ENCODE data around the gene PTGER1. TPM values are rescaled to one million over a fixed set of nuclear protein-coding genes. Genes with fewer than 3 reads are reported as not detected.
A peak's percentile ranks its signal among the peaks of the same experiment; 100 is the strongest.

PTGER1 gene
- total RNA-seq, 1 experiment from 2014 or later, result 0.20 TPM

DNA sequence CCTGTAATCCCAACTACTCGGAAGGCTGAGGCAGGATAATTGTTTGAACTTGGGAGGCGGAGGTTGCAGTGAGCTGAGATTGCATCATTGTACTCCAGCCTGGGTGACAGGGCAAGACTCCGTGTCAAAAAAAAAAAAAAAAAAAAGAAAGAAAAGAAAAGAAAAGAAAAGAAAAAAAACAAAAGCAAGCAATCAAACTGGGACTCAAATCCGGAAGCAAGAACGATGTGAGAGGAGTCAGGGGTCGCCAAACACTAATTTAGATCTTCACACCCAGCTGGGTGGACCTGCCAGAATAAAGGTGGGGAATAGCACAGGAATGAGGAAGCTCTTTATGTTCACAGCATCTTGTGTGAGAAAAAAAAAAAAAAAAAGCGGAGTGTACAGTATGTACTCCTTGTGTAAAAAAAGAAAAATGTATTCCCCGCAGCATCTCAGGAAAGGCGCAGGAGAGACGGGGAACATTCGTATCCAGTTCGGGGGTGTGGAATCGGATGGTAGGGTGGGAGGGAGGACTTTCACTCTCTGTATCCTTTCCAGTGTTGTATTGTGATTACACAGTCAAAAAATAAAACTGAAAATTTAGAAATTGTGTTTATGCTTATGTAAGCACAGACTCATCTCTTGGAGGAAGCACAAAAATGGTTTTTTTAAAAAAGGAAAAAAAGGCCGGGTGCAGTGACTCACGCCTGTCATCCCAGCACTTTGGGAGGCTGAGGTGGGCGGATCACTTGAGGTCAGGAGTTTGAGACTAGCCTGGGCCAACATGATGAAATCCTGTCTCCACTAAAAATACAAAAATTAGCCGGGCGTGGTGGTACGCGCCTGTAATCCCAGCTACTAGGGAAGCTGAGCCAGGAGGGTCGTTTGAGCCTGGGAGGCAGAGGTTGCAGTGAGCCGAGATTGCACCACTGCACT lies 35.4 kb upstream of the PTGER1 start:
- Mint-ChIP-seq H3K27ac (ENCODE audit: unreplicated experiment) (peak overlapping the region; percentile 80), H3K36me3 (ENCODE audit: insufficient read depth, unreplicated experiment) (peaks cover 31% of the 10 kb centered on the region), H3K9me3 (ENCODE audit: unreplicated experiment) (no peaks in the 10 kb centered on the region), H3K4me3 (ENCODE audit: unreplicated experiment) (no peak overlapping the region), H3K27me3 (ENCODE audit: insufficient read depth, unreplicated experiment) (no peaks in the 10 kb centered on the region), H3K4me1 (ENCODE audit: low read depth, unreplicated experiment) (peaks cover 30% of the 10 kb centered on the region)
- Histone ChIP-seq H3K4me3 (ENCODE audit: low read depth, low read length) (no peak overlapping the region), H3K4me1 (peaks cover 40% of the 10 kb centered on the region), H3K36me3 (ENCODE audit: control insufficient read depth, insufficient read depth, low read length) (peaks cover 4% of the 10 kb centered on the region), H3K27me3 (replicated peaks; ENCODE audit: control insufficient read depth, insufficient read depth, low read length) (no peaks in the 10 kb centered on the region), H3K9me3 (no peaks in the 10 kb centered on the region)
- BruUV-seq (replicated peaks), result no TSS peak
- DNase-seq, result no peak
- no peak for TF ChIP-seq CTCF (IDR thresholded peaks at IDR 0.05; ENCODE audit: insufficient read depth in 1 of 2, low read depth in 1 of 2, low read length in 1 of 2, severe bottlenecking in 1 of 2, unreplicated experiment in 1 of 2)
- CTCF ChIA-PET, result interaction anchor here (0.7 kb wide), 1 partner anchor 11 kb away, joined by 4 read pairs; no protein-coding TSS in a partner anchor
- intact Hi-C loops (cut with micrococcal nuclease; ENCODE audit: unreplicated experiment), result no loop called here
- POLR2A ChIA-PET, result interaction anchor here (0.6 to 0.7 kb wide), 2 partner anchors 14 to 67 kb away, joined by 3 to 4 read pairs; no protein-coding TSS in a partner anchor

DNA sequence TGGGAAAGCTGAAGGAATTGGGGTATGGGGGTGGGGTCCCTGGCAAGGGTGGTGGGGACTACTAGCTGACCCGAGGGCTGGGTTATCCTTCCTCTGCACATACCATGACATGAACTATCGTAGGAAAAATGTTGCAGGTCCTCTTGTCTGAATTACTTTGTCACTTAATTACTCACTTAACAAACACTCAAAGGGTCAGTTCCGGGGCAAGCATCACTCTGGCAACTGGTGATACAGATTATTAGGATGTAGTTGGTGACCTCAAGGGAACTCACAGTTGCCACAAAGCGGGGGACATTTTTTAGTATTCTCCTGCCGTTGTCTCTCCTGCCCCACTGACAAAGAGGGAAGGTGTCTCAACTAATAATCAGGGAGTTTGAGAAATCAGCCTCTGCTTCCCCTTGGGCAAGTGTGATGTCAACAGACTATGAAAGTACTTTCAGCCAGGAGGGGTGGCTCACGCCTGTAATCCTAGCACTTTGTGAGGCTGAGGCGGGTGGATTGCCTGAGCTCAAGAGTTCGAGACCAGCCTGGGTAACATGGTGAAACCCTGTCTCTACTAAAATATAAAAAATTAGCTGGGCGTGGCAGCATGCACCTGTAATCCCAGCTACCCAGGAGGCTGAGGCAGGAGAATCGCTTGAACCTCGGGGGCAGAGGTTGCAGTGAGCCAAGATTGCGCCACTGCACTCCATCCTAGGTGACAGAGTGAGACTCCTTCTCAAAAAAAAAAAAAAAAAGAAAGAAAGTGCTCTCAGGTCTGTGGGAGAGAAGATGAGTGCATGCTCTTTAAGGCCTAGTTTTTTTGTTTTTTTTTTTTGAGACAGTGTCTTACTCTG lies 32.8 kb upstream of the PTGER1 start:
- Mint-ChIP-seq H3K4me3 (ENCODE audit: unreplicated experiment) (peak overlapping the region; percentile 58), H3K27me3 (ENCODE audit: insufficient read depth, unreplicated experiment) (no peaks in the 10 kb centered on the region), H3K36me3 (ENCODE audit: insufficient read depth, unreplicated experiment) (peaks cover 13% of the 10 kb centered on the region), H3K9me3 (ENCODE audit: unreplicated experiment) (no peaks in the 10 kb centered on the region), H3K27ac (ENCODE audit: unreplicated experiment) (peak overlapping the region; percentile 94), H3K4me1 (ENCODE audit: low read depth, unreplicated experiment) (peaks cover 49% of the 10 kb centered on the region)
- H3K4me3 ChIP-seq (ENCODE audit: low read depth, low read length), result no peak overlapping the region
- BruUV-seq (replicated peaks), result no TSS peak
- H3K4me1 ChIP-seq, result peaks cover 50% of the 10 kb centered on the region
- H3K27me3 ChIP-seq (replicated peaks; ENCODE audit: control insufficient read depth, insufficient read depth, low read length), result no peaks in the 10 kb centered on the region
- H3K9me3 ChIP-seq, result no peaks in the 10 kb centered on the region
- peak; percentile 52 to 74 for DNase-seq
- ChIA-PET POLR2A (interaction anchor here (1.9 kb wide), 1 partner anchor 10 kb away, joined by 11 read pairs; the partner anchor contains the start of gene DNAJB1), CTCF (no interaction called here)
- intact Hi-C loops (cut with micrococcal nuclease; ENCODE audit: unreplicated experiment), result loop anchor here (5.0 kb wide), 1 partner anchor 501 kb away; the partner anchor contains the start of gene RFX1
- TF ChIP-seq CTCF (IDR thresholded peaks at IDR 0.05; ENCODE audit: insufficient read depth in 1 of 2, low read depth in 1 of 2, low read length in 1 of 2, severe bottlenecking in 1 of 2, unreplicated experiment in 1 of 2), result no peak
- H3K36me3 ChIP-seq (ENCODE audit: control insufficient read depth, insufficient read depth, low read length), result no peaks in the 10 kb centered on the region

Measured in Caco-2 (cell line).